ENCODE data around the gene ABCD4.

- TF ChIP-seq CTCF (IDR thresholded peaks at IDR 0.05): no peak
- no peak for TF ChIP-seq ZFX (IDR thresholded peaks at IDR 0.05; ENCODE audit: borderline replicate concordance)
These were observed 6.7 kb downstream of the ABCD4 start for GRCh38 chr14:74296037-74296467.
